Retinal pigment epithelial cell (primary cell): Measurements from ENCODE around the gene ADRB2.
A peak's percentile ranks its signal among the peaks of the same experiment; 100 is the strongest.

Source experiments
- DNase-seq: peaks from one replicate; pipeline ENCODE4 v3.0.0-alpha.2; 2010; ENCODE audit warnings: low read depth
- H3K4me3 ChIP-seq: 2 replicates; pipeline ENCODE4 v1.5.1; 2011; ENCODE audit warnings: mild to moderate bottlenecking, low read length, control low read depth, moderate library complexity
- TF ChIP-seq, protein P1 (sequence below): conservative IDR thresholded peaks from 2 replicates; pipeline ENCODE4 v1.5.1; 2011; ENCODE audit warnings: low read depth, low read length, control low read depth, inconsistent platforms

ADRB2 gene

DNA sequence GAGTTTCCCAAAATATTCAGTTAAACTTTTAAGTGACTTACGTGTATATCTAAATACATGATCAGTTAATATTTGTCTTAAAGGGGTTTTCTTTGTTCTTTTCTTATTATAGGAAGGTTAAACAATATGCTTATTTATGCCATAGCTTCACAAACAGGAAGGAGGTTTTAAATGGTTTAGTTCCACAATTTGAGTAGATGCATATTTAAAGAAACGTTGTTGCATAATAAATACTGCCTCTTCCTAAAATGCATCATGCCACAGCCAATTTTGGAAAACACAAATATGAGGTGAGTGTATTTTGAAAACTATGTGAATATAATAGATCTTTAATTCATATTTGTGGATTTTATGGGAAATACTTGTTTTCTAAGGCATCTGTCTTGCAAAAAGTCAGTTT lies 2.5 kb upstream of the ADRB2 start:
- TF ChIP-seq, protein P1, sequence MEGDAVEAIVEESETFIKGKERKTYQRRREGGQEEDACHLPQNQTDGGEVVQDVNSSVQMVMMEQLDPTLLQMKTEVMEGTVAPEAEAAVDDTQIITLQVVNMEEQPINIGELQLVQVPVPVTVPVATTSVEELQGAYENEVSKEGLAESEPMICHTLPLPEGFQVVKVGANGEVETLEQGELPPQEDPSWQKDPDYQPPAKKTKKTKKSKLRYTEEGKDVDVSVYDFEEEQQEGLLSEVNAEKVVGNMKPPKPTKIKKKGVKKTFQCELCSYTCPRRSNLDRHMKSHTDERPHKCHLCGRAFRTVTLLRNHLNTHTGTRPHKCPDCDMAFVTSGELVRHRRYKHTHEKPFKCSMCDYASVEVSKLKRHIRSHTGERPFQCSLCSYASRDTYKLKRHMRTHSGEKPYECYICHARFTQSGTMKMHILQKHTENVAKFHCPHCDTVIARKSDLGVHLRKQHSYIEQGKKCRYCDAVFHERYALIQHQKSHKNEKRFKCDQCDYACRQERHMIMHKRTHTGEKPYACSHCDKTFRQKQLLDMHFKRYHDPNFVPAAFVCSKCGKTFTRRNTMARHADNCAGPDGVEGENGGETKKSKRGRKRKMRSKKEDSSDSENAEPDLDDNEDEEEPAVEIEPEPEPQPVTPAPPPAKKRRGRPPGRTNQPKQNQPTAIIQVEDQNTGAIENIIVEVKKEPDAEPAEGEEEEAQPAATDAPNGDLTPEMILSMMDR, result no peak
- H3K4me3 ChIP-seq, result no peak overlapping the region
- no peak for DNase-seq

DNA sequence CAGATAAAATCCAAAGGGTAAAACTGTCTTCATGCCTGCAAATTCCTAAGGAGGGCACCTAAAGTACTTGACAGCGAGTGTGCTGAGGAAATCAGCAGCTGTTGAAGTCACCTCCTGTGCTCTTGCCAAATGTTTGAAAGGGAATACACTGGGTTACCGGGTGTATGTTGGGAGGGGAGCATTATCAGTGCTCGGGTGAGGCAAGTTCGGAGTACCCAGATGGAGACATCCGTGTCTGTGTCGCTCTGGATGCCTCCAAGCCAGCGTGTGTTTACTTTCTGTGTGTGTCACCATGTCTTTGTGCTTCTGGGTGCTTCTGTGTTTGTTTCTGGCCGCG lies 727 bp upstream of the ADRB2 start:
- no peak for DNase-seq
- H3K4me3 ChIP-seq, result peak overlapping the region; percentile 78
- TF ChIP-seq, protein P1, result no peak

DNA sequence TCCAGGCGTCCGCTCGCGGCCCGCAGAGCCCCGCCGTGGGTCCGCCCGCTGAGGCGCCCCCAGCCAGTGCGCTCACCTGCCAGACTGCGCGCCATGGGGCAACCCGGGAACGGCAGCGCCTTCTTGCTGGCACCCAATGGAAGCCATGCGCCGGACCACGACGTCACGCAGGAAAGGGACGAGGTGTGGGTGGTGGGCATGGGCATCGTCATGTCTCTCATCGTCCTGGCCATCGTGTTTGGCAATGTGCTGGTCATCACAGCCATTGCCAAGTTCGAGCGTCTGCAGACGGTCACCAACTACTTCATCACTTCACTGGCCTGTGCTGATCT lies 294 bp downstream of the ADRB2 start:
- TF ChIP-seq, protein P1, result no peak
- H3K4me3 ChIP-seq, result peak overlapping the region; percentile 78
- DNase-seq, result no peak

DNA sequence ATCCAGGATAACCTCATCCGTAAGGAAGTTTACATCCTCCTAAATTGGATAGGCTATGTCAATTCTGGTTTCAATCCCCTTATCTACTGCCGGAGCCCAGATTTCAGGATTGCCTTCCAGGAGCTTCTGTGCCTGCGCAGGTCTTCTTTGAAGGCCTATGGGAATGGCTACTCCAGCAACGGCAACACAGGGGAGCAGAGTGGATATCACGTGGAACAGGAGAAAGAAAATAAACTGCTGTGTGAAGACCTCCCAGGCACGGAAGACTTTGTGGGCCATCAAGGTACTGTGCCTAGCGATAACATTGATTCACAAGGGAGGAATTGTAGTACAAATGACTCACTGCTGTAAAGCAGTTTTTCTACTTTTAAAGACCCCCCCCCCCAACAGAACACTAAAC lies 1.3 kb downstream of the ADRB2 start:
- H3K4me3 ChIP-seq, result peak overlapping the region; percentile 25
- no peak for DNase-seq
- TF ChIP-seq, protein P1, result no peak

DNA sequence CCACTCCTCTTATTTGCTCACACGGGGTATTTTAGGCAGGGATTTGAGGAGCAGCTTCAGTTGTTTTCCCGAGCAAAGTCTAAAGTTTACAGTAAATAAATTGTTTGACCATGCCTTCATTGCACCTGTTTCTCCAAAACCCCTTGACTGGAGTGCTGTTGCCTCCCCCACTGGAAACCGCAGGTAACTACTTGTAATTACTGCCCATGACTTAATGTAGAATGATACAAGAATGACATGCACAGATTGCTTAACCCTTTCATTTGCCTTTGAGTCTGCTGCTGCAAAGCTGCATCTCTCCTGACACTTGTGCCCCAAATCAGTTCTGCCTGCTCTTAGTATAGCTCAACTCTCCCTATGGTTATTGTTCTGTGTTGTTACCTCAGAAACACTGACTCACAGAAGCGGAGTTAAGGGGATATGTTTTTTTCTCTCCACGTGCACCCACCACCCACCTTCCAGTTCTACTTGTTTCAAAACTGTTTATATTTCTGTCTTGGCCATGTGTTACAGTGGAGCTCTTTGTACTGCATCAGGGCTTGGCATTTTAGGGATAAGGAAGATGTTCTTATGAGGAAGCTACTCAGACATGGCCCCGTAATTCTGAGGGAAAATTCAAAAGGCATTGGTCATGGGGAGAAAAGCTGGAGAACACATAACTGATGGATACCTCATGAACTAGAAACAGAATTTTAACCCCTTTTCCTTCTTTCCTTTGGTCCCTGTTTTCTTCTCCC lies 2.3 kb downstream of the ADRB2 start:
- TF ChIP-seq, protein P1, result no peak
- DNase-seq, result no peak
- H3K4me3 ChIP-seq, result peak overlapping the region; percentile 25

DNA sequence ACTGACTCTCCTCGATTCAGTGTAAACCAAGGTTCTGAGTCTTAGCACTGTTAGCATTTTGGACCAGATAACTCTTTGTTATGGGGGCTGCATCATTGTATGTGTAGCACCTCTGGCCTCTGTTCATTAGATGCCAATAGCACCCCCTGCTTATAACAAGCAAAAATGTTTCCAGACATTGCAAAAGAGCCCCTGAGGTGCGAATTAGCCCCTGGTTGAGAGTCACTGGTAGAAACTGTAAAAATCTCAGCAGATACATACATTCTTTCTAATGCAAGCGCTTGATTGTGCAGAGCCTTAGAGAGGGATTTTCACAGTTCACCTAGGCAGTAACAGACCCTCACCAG lies 2.8 kb downstream of the ADRB2 start:
- TF ChIP-seq, protein P1, result no peak
- no peak for DNase-seq
- H3K4me3 ChIP-seq, result peak overlapping the region; percentile 25

DNA sequence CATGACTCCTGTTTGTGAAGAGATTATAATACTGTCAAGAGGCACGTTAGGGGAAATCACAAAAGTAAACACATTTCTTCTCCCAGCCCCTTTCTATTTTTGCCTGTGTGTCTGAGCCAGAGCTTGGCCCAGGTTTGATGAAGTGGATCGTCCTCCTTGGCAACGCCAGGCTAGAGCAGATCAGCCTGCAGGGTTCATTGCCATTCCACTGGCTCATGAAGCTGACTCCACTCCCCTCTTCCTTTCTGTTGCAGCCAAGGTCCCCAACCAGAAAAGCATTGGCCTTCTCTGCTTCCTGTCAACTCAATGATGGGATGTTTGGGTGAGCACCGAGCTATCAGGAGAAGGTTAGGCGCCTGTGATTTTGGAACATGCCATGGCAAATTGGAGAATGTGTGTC lies 3.3 kb downstream of the ADRB2 start:
- TF ChIP-seq, protein P1, result no peak
- no peak overlapping the region for H3K4me3 ChIP-seq

More for the DNA sequence above, 3.3 kb downstream of the ADRB2 start:
- no peak for DNase-seq
